ENCODE results near the gene ITGA11.

DNA sequence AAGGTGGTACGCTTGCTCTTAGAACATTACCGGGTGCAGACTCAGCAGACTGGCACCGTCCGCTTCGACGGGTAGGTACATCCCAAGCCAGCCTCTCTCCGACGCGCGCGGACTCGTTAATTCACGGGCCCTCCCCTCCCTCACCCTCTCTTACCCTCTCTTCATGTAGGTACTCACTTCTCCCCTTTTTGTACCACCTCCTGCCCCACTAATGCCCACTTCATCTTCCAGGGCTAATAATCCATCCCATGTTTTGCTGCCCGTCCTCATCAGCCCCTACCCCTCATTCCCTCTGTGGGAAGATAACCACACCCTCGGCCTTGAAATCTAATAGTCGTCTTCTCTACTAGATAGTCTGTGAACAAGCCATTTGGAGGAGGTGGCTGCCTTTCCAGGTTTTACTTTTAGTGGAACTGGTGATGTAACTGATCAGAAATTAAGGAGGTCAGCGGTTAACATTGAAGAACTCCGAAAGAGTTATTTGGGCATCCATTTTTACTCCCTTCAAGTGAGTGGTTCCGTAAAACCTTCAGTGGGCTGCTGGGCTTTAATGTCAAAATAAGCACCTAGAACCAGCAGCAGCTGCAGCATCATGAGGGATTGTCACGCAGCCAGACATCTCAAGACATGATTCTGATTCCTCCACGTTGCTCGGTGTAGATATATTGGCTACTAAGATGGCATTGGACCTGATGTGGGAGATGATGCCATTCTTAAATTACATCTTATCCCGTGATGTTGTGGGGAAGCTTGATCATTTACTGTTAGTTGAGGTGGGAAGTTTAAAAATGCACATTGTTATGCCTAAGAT, 153.2 kb downstream of the ITGA11 start:
- TF ChIP-seq, protein P1, sequence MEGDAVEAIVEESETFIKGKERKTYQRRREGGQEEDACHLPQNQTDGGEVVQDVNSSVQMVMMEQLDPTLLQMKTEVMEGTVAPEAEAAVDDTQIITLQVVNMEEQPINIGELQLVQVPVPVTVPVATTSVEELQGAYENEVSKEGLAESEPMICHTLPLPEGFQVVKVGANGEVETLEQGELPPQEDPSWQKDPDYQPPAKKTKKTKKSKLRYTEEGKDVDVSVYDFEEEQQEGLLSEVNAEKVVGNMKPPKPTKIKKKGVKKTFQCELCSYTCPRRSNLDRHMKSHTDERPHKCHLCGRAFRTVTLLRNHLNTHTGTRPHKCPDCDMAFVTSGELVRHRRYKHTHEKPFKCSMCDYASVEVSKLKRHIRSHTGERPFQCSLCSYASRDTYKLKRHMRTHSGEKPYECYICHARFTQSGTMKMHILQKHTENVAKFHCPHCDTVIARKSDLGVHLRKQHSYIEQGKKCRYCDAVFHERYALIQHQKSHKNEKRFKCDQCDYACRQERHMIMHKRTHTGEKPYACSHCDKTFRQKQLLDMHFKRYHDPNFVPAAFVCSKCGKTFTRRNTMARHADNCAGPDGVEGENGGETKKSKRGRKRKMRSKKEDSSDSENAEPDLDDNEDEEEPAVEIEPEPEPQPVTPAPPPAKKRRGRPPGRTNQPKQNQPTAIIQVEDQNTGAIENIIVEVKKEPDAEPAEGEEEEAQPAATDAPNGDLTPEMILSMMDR (IDR thresholded peaks at IDR 0.05), result no peak
- TF ChIP-seq POLR2A (IDR thresholded peaks at IDR 0.05) (no peak), POLR2AphosphoS5 (IDR thresholded peaks at IDR 0.05) (no peak)

All from breast epithelium (tissue), 3 donors.